ENCODE results near the gene NXPH3. TPM values are rescaled to one million over a fixed set of nuclear protein-coding genes. Genes with fewer than 3 reads are reported as not detected.

Gene NXPH3
- total and polyA plus RNA-seq, 9 of the 15 experiments (the other 6 are each of a cell fraction or from before 2014, with no cell fraction given): 0.04 to 0.27 (median 0.07) TPM; not detected in 2

DNA sequence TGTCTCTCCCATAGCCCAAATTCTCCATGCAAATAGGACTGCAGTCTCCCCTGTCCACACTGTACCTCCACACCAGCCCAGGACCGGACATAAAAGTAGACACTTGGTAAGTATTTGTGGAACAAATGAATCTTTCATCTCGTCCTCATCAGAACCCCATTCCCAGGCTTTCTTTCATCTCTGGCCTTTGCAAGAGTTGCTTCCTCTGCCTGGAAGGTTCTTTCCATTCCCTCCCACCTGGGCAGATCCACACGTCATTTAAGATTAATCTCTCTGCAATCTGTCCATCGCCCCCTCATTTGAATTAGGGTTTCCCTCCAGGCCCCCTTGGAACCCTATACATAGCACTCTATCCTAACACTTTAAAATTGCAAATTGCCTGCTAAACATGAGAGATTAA is 3.9 kb upstream of the NXPH3 start:
- 2% methylated on average over 4 of the region's 4 CpGs for WGBS (ENCODE audit: insufficient coverage, low coverage, missing lambda C conversion rate)
- Histone ChIP-seq H3K79me2 (ENCODE audit: control insufficient read depth, insufficient read depth, low read length) (no peaks in the 10 kb centered on the region), H3K9me3 (replicated peaks; ENCODE audit: control insufficient read depth, insufficient read depth, low read depth, low read length) (no peaks in the 10 kb centered on the region), H3K4me3 (no peak overlapping the region), H3K36me3 (ENCODE audit: control insufficient read depth, insufficient read depth, low read length) (no peaks in the 10 kb centered on the region), H3K9ac (ENCODE audit: insufficient read depth in 1 of 2, low read depth in 2 of 2, low read length in 2 of 2) (no peak overlapping the region), H3K9me1 (ENCODE audit: control insufficient read depth, insufficient read depth, low read length) (no peaks in the 10 kb centered on the region), H3K27ac (ENCODE audit: extremely low read depth, low read depth, low read length) (no peak overlapping the region), H2AFZ (ENCODE audit: low read depth, low read length) (no peak overlapping the region), H4K20me1 (replicated peaks; ENCODE audit: control insufficient read depth, insufficient read depth, low read length) (peaks cover 16% of the 10 kb centered on the region), H3K4me1 (replicated peaks in 1 of 2; ENCODE audit: control insufficient read depth in 2 of 2, insufficient read depth in 2 of 2, low read length in 2 of 2) (peaks cover 0 to 44% of the 10 kb centered on the region in 2 experiments; a peak in 3 of 5 replicates), H3K4me2 (ENCODE audit: insufficient read depth, low read length) (no peak overlapping the region), H3K27me3 (ENCODE audit: control insufficient read depth in 2 of 2, insufficient read depth in 2 of 2, low read length in 2 of 2) (peaks cover 12 to 38% of the 10 kb centered on the region in 2 experiments; a peak in 4 of 5 replicates)
- FAIRE-seq (no peak), DNase-seq (ENCODE audit: extremely low read depth in 1 of 4, low spot score in 3 of 4) (no peak), ATAC-seq (no peak)
- BruUV-seq (replicated peaks): no TSS peak
- CTCF ChIA-PET (ENCODE audit: low intra/inter-chr PET ratio): interaction anchor here (0.6 to 7.7 kb wide), 3 partner anchors 106 to 1555 kb away, joined by 3 to 167 read pairs (median 3); partner anchors contain the start of gene SPOP
- in situ Hi-C loops (cut with MboI) (loop anchor here (5.0 kb wide), 3 partner anchors 126 to 426 kb away; partner anchors contain the start of genes DLX3 and TAC4), intact Hi-C loops (cut with micrococcal nuclease) (no loop called here)
- POLR2A ChIA-PET: interaction anchor here (0.5 to 1.1 kb wide), 5 partner anchors 117 to 369 kb away, joined by 3 read pairs; no protein-coding TSS in a partner anchor
- TF ChIP-seq, protein P1, sequence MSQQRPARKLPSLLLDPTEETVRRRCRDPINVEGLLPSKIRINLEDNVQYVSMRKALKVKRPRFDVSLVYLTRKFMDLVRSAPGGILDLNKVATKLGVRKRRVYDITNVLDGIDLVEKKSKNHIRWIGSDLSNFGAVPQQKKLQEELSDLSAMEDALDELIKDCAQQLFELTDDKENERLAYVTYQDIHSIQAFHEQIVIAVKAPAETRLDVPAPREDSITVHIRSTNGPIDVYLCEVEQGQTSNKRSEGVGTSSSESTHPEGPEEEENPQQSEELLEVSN (IDR thresholded peaks at IDR 0.05; ENCODE audit: borderline replicate concordance in 1 of 2, extremely low read depth in 1 of 2, insufficient read depth in 1 of 2, insufficient read length in 1 of 2, low read depth in 1 of 2, low read length in 1 of 2, poor library complexity in 1 of 2, severe bottlenecking in 1 of 2): no peak
- TF ChIP-seq FOXK2 (conservative IDR thresholded peaks at IDR 0.05 in 1 of 2, IDR thresholded peaks at IDR 0.05 in 1 of 2; ENCODE audit: low read depth in 2 of 2): no peak
- no peak for TF ChIP-seq SOX6 (IDR thresholded peaks at IDR 0.05)
- TF ChIP-seq CCAR2 (IDR thresholded peaks at IDR 0.05; ENCODE audit: low read depth, low read length): no peak
- TF ChIP-seq, protein P2, sequence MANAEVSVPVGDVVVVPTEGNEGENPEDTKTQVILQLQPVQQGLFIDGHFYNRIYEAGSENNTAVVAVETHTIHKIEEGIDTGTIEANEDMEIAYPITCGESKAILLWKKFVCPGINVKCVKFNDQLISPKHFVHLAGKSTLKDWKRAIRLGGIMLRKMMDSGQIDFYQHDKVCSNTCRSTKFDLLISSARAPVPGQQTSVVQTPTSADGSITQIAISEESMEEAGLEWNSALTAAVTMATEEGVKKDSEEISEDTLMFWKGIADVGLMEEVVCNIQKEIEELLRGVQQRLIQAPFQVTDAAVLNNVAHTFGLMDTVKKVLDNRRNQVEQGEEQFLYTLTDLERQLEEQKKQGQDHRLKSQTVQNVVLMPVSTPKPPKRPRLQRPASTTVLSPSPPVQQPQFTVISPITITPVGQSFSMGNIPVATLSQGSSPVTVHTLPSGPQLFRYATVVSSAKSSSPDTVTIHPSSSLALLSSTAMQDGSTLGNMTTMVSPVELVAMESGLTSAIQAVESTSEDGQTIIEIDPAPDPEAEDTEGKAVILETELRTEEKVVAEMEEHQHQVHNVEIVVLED (CRISPR knock-in tag; IDR thresholded peaks at IDR 0.05): no peak
- no peak for TF ChIP-seq MCM7 (IDR thresholded peaks at IDR 0.05)
- TF ChIP-seq, protein P3, sequence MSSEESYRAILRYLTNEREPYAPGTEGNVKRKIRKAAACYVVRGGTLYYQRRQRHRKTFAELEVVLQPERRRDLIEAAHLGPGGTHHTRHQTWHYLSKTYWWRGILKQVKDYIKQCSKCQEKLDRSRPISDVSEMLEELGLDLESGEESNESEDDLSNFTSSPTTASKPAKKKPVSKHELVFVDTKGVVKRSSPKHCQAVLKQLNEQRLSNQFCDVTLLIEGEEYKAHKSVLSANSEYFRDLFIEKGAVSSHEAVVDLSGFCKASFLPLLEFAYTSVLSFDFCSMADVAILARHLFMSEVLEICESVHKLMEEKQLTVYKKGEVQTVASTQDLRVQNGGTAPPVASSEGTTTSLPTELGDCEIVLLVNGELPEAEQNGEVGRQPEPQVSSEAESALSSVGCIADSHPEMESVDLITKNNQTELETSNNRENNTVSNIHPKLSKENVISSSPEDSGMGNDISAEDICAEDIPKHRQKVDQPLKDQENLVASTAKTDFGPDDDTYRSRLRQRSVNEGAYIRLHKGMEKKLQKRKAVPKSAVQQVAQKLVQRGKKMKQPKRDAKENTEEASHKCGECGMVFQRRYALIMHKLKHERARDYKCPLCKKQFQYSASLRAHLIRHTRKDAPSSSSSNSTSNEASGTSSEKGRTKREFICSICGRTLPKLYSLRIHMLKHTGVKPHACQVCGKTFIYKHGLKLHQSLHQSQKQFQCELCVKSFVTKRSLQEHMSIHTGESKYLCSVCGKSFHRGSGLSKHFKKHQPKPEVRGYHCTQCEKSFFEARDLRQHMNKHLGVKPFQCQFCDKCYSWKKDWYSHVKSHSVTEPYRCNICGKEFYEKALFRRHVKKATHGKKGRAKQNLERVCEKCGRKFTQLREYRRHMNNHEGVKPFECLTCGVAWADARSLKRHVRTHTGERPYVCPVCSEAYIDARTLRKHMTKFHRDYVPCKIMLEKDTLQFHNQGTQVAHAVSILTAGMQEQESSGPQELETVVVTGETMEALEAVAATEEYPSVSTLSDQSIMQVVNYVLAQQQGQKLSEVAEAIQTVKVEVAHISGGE (CRISPR knock-in tag; IDR thresholded peaks at IDR 0.05): no peak
- no peak for TF ChIP-seq GTF2E2 (tag; IDR thresholded peaks at IDR 0.05)
- no peak for TF ChIP-seq TCF7 (IDR thresholded peaks at IDR 0.05; ENCODE audit: borderline replicate concordance)
- no peak for TF ChIP-seq HCFC1 (IDR thresholded peaks at IDR 0.05; ENCODE audit: low read depth, low read length)
- TF ChIP-seq MIER1 (IDR thresholded peaks at IDR 0.05; ENCODE audit: low read depth): no peak
- no peak for TF ChIP-seq SAFB2 (IDR thresholded peaks at IDR 0.05; ENCODE audit: borderline replicate concordance, low read depth, low read length, severe bottlenecking)
- no peak for TF ChIP-seq ZNF217 (CRISPR knock-in tag; IDR thresholded peaks at IDR 0.05)
- no peak for TF ChIP-seq SRSF3 (IDR thresholded peaks at IDR 0.05; ENCODE audit: insufficient read depth, low read length)

Measured in K562 (cell line).